ENCODE data around the gene IGSF9B.

The IGSF9B gene

DNA sequence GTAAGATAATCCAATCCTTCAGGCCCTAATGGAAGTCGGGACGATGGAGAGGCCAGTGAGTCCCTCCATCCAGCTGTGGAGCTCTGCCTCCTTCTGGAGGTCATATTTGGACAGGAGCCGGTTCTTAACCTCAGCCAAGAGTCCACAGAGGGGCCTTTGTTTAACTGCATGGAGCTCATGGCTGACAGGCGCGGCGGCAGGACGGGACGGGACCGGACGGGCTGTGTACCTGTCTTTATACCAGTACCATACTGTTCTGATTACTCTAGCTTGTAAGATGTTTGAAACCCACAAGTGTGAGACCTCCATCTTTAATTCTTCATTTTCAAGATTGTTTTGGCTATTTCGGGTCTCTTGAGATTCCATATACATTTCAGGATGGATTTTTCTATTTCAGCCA, 91.3 kb downstream of the IGSF9B start:
- H3K4me3 ChIP-seq (ENCODE audit: low read depth, low read length) = no peak overlapping the region
- no peak for DNase-seq (ENCODE audit: low read depth)
- TF ChIP-seq, protein P1, sequence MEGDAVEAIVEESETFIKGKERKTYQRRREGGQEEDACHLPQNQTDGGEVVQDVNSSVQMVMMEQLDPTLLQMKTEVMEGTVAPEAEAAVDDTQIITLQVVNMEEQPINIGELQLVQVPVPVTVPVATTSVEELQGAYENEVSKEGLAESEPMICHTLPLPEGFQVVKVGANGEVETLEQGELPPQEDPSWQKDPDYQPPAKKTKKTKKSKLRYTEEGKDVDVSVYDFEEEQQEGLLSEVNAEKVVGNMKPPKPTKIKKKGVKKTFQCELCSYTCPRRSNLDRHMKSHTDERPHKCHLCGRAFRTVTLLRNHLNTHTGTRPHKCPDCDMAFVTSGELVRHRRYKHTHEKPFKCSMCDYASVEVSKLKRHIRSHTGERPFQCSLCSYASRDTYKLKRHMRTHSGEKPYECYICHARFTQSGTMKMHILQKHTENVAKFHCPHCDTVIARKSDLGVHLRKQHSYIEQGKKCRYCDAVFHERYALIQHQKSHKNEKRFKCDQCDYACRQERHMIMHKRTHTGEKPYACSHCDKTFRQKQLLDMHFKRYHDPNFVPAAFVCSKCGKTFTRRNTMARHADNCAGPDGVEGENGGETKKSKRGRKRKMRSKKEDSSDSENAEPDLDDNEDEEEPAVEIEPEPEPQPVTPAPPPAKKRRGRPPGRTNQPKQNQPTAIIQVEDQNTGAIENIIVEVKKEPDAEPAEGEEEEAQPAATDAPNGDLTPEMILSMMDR (IDR thresholded peaks at IDR 0.05; ENCODE audit: low read depth, low read length, missing control alignments) = no peak

DNA sequence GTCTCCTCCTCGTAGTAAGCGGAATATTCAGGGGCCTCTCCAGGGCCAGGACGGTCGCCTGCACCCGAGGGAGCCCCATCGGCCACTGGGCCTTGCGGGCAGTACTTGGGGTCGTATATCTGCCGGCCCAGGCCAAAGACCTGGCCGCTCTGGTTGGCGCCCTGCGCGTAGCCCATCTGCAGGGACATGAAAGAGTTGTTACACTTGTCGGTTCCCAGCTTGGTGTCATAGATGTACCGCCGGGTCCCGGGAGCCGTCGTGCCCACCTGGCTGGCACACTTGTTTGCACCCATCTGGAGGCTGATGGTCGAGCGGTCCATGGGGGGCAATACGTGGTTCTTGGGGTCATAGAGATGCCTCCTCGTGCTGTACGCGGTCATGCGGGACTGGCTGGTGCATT, 92.0 kb downstream of the IGSF9B start:
- TF ChIP-seq, protein P1 (IDR thresholded peaks at IDR 0.05; ENCODE audit: low read depth, low read length, missing control alignments) = no peak
- H3K4me3 ChIP-seq (ENCODE audit: low read depth, low read length) = no peak overlapping the region
- DNase-seq (ENCODE audit: low read depth) = no peak

DNA sequence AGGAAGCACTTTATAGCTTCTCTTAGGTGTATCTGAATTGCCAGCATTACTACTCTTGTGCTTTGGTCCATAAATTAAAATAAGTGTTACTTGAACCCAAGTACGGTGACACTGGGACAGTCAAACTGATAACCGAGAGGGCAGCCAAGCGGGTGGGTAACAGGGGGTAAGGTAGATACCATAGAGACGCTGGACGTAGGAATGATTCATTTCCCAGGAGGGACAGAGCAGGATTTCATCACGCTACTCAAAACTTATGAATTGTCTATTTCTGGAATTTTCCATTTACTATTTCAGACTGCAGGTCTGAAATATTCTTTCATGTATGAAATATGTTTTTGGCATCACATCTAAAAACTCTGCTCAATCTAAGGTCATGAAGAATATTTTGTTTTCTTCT, 96.6 kb downstream of the IGSF9B start:
- TF ChIP-seq, protein P1 (IDR thresholded peaks at IDR 0.05; ENCODE audit: low read depth, low read length, missing control alignments) = no peak
- no peak for DNase-seq (ENCODE audit: low read depth)
- no peak overlapping the region for H3K4me3 ChIP-seq (ENCODE audit: low read depth, low read length)
